Esophagus mucosa (tissue), 1 donor: ENCODE results near the gene SLC16A1. TPM values are rescaled to one million over a fixed set of nuclear protein-coding genes. Genes with fewer than 3 reads are reported as not detected.
"Not testable (repeated sequence)": the region's sequence is repeated elsewhere in the genome, so short reads cannot be mapped to it uniquely, and the experiment has no call there.

Experiments
- ATAC-seq: fragments of 200-7000 bp; cut with Tn5 transposase; one replicate; pipeline ENCODE4 v1.9.1; 2020
- total RNA-seq: library from RNA; stranded (reverse); gene quantifications from one replicate; pipeline ENCODE4 v1.2.4, GENCODE V29; 2023
- donor health status: DM: yes; HTN: yes; CAD: no.

SLC16A1 gene
- total RNA-seq, 1 donor from 2014 or later: 54.8 TPM

GRCh38 chr1:112971006-112971405, 15.0 kb upstream of the SLC16A1 start:
- ATAC-seq: no peak

- no peak for ATAC-seq
Measured at GRCh38 chr1:112964347-112964746, 8.4 kb upstream of the SLC16A1 start.

GRCh38 chr1:112961072-112961471, 5.1 kb upstream of the SLC16A1 start:
- ATAC-seq: no peak

- no peak for ATAC-seq
Measured at GRCh38 chr1:112960384-112960783, 4.4 kb upstream of the SLC16A1 start.

GRCh38 chr1:112958236-112958635, 2.2 kb upstream of the SLC16A1 start:
- not testable (repeated sequence) for ATAC-seq

- ATAC-seq: peak; percentile 64
Measured at GRCh38 chr1:112957133-112957812, 1.3 kb upstream of the SLC16A1 start.

- peak; percentile 22 for ATAC-seq
Measured at GRCh38 chr1:112956544-112957132, 642 bp upstream of the SLC16A1 start.

- ATAC-seq: peak; percentile 25
Measured at GRCh38 chr1:112954945-112955772, 837 bp downstream of the SLC16A1 start.

GRCh38 chr1:112954017-112954650, 1.9 kb downstream of the SLC16A1 start:
- no peak for ATAC-seq

- no peak for ATAC-seq
Measured at GRCh38 chr1:112950426-112950825, 5.6 kb downstream of the SLC16A1 start.

GRCh38 chr1:112946683-112947082, 9.3 kb downstream of the SLC16A1 start:
- no peak for ATAC-seq

GRCh38 chr1:112939810-112940209, 16.2 kb downstream of the SLC16A1 start:
- ATAC-seq: no peak

- ATAC-seq: no peak
Measured at GRCh38 chr1:112938210-112938609, 17.8 kb downstream of the SLC16A1 start.

GRCh38 chr1:112937495-112937894, 18.5 kb downstream of the SLC16A1 start:
- ATAC-seq: no peak

GRCh38 chr1:112937070-112937469, 18.9 kb downstream of the SLC16A1 start:
- peak; percentile 75 for ATAC-seq

- peak; percentile 83 for ATAC-seq
Measured at GRCh38 chr1:112935461-112936111, 20.4 kb downstream of the SLC16A1 start.

GRCh38 chr1:112934577-112934976, 21.4 kb downstream of the SLC16A1 start:
- ATAC-seq: no peak

GRCh38 chr1:112933820-112934571, 22.0 kb downstream of the SLC16A1 start:
- ATAC-seq: no peak

GRCh38 chr1:112929979-112930378, 26.0 kb downstream of the SLC16A1 start:
- ATAC-seq: peak; percentile 82

- no peak for ATAC-seq
Measured at GRCh38 chr1:112927462-112927990, 28.5 kb downstream of the SLC16A1 start.

GRCh38 chr1:112926858-112927257, 29.1 kb downstream of the SLC16A1 start:
- no peak for ATAC-seq
